Astrocyte (in vitro differentiated cells and primary cell): ENCODE results near the gene CASR. TPM values are rescaled to one million over a fixed set of nuclear protein-coding genes. Genes with fewer than 3 reads are reported as not detected.
"Not testable (repeated sequence)": the region's sequence is repeated elsewhere in the genome, so short reads cannot be mapped to it uniquely, and the experiment has no call there.

Experiments used
- DNase-seq: peaks from one replicate; pipeline ENCODE4 v3.0.0-alpha.2; 2010; ENCODE audit warnings: low read depth
- FAIRE-seq: peaks from 2 replicates; lab custom pipeline; 2011; peaks lifted over from hg19 to GRCh38; lab: Jason Lieb, UNC
- H2AFZ ChIP-seq: 2 replicates; pipeline ENCODE4 v1.6.0; 2012; ENCODE audit warnings: low read depth, low read length, inconsistent platforms
- H3K27ac ChIP-seq: 2 replicates; pipeline ENCODE4 v1.5.1; 2011; ENCODE audit warnings: low read depth, low read length, inconsistent platforms
- H3K27me3 ChIP-seq: 2 replicates; pipeline ENCODE4 v1.6.0; 2011; ENCODE audit warnings: low read length, inconsistent platforms; ENCODE audit not compliant: insufficient read depth
- H3K36me3 ChIP-seq: 2 replicates; pipeline ENCODE4 v1.5.1; 2011; ENCODE audit warnings: low read length, inconsistent platforms; ENCODE audit not compliant: insufficient read depth
- H3K4me1 ChIP-seq: 2 replicates; pipeline ENCODE4 v1.5.1; 2011; ENCODE audit warnings: low read length, inconsistent platforms; ENCODE audit not compliant: insufficient read depth
- H3K4me2 ChIP-seq: 2 replicates; pipeline ENCODE4 v1.6.0; 2012; ENCODE audit warnings: low read length, inconsistent platforms
- H3K4me3 ChIP-seq: 2 replicates; pipeline ENCODE4 v1.5.1; 2011; ENCODE audit warnings: low read depth, mild to moderate bottlenecking, low read length, inconsistent platforms; ENCODE audit not compliant: insufficient read depth
- H3K79me2 ChIP-seq: 2 replicates; pipeline ENCODE4 v1.6.0; 2012; ENCODE audit warnings: mild to moderate bottlenecking, low read length, inconsistent platforms; ENCODE audit not compliant: insufficient read depth
- H3K9ac ChIP-seq: 2 replicates; pipeline ENCODE4 v1.6.0; 2012; ENCODE audit warnings: mild to moderate bottlenecking, low read length, inconsistent platforms
- H3K9me3 ChIP-seq: 2 replicates; pipeline ENCODE4 v1.5.1; 2012; ENCODE audit warnings: low read depth, mild to moderate bottlenecking, low read length, inconsistent platforms; ENCODE audit not compliant: insufficient read depth
- H4K20me1 ChIP-seq: 2 replicates; pipeline ENCODE4 v1.6.0; 2012; ENCODE audit warnings: low read length, inconsistent platforms; ENCODE audit not compliant: insufficient read depth
- H3K27ac Mint-ChIP-seq: one replicate; pipeline ENCODE4 v1.8.0; 2021; ENCODE audit warnings: mild to moderate bottlenecking, mixed read lengths; ENCODE audit not compliant: unreplicated experiment
- H3K27me3 Mint-ChIP-seq: one replicate; pipeline ENCODE4 v1.8.0; 2021; ENCODE audit warnings: low read depth, mixed read lengths; ENCODE audit not compliant: unreplicated experiment
- H3K36me3 Mint-ChIP-seq: one replicate; pipeline ENCODE4 v1.8.0; 2021; ENCODE audit warnings: low read depth, mixed read lengths; ENCODE audit not compliant: unreplicated experiment
- H3K4me1 Mint-ChIP-seq: one replicate; pipeline ENCODE4 v1.8.0; 2021; ENCODE audit warnings: low read depth, mixed read lengths; ENCODE audit not compliant: unreplicated experiment
- H3K4me3 Mint-ChIP-seq: one replicate; pipeline ENCODE4 v1.8.0; 2021; ENCODE audit warnings: mild to moderate bottlenecking, moderate library complexity, mixed read lengths; ENCODE audit not compliant: unreplicated experiment
- H3K9me3 Mint-ChIP-seq: one replicate; pipeline ENCODE4 v1.8.0; 2021; ENCODE audit warnings: mild to moderate bottlenecking, mixed read lengths; ENCODE audit not compliant: unreplicated experiment
- CTCF ChIP-seq: IDR thresholded peaks from 2 replicates; pipeline ENCODE4 v1.5.1; 2011; ENCODE audit warnings: low read depth, mild to moderate bottlenecking, inconsistent platforms, low read length, moderate library complexity; ENCODE audit not compliant: insufficient read depth
- EZH2 ChIP-seq: IDR thresholded peaks from 2 replicates; pipeline ENCODE4 v1.6.1; 2012; ENCODE audit warnings: mild to moderate bottlenecking, low read length, inconsistent platforms; ENCODE audit not compliant: insufficient read depth
- total RNA-seq: library from RNA; stranded (reverse); gene quantifications from 2 replicates; pipeline ENCODE4 v1.2.1, GENCODE V29; 2021

CASR gene
- total RNA-seq, 1 donor from 2014 or later, result not detected

GRCh38 chr3:122151480-122151879, 32.0 kb upstream of the CASR start:
- no peaks in the 10 kb centered on the region for H3K4me1 ChIP-seq
- no peak overlapping the region for H3K27ac ChIP-seq
- H3K27me3 ChIP-seq, result no peaks in the 10 kb centered on the region
- no peak overlapping the region for H3K4me2 ChIP-seq
- no peak overlapping the region for H3K9ac ChIP-seq
- no peak for FAIRE-seq
- H3K4me3 Mint-ChIP-seq, result no peak overlapping the region
- H4K20me1 ChIP-seq, result no peaks in the 10 kb centered on the region
- H3K36me3 ChIP-seq, result no peaks in the 10 kb centered on the region
- no peak overlapping the region for H3K27ac Mint-ChIP-seq
- no peak overlapping the region for H3K4me3 ChIP-seq
- H2AFZ ChIP-seq, result no peak overlapping the region
- H3K36me3 Mint-ChIP-seq, result no peaks in the 10 kb centered on the region
- TF ChIP-seq CTCF (no peak), EZH2 (no peak)
- peaks cover 8% of the 10 kb centered on the region for H3K9me3 ChIP-seq
- H3K4me1 Mint-ChIP-seq, result peaks cover 4% of the 10 kb centered on the region
- no peaks in the 10 kb centered on the region for H3K79me2 ChIP-seq
- DNase-seq, result no peak
- H3K9me3 Mint-ChIP-seq, result peaks cover 14% of the 10 kb centered on the region
- H3K27me3 Mint-ChIP-seq, result no peaks in the 10 kb centered on the region

- not testable (repeated sequence) for FAIRE-seq, H3K36me3 Mint-ChIP-seq, H3K27ac Mint-ChIP-seq, H4K20me1 ChIP-seq, H3K4me1 Mint-ChIP-seq, H3K9ac ChIP-seq, H3K27me3 Mint-ChIP-seq, H3K27me3 ChIP-seq, H3K36me3 ChIP-seq, H3K4me1 ChIP-seq, H3K4me2 ChIP-seq, H3K4me3 ChIP-seq, H3K27ac ChIP-seq, DNase-seq, H3K9me3 ChIP-seq, H3K4me3 Mint-ChIP-seq, H3K9me3 Mint-ChIP-seq, H2AFZ ChIP-seq, H3K79me2 ChIP-seq
Measured at GRCh38 chr3:122164983-122165382, 18.5 kb upstream of the CASR start.

GRCh38 chr3:122167630-122168029, 15.8 kb upstream of the CASR start:
- TF ChIP-seq CTCF (no peak), EZH2 (no peak)
- no peaks in the 10 kb centered on the region for H3K36me3 Mint-ChIP-seq
- H3K79me2 ChIP-seq, result no peaks in the 10 kb centered on the region
- no peak overlapping the region for H3K9ac ChIP-seq
- H3K4me1 Mint-ChIP-seq, result no peaks in the 10 kb centered on the region
- H3K27me3 ChIP-seq, result no peaks in the 10 kb centered on the region
- no peaks in the 10 kb centered on the region for H3K9me3 ChIP-seq
- no peak overlapping the region for H3K4me3 ChIP-seq
- no peak for DNase-seq
- no peaks in the 10 kb centered on the region for H3K4me1 ChIP-seq
- no peak overlapping the region for H3K27ac ChIP-seq
- peaks cover 6% of the 10 kb centered on the region for H3K9me3 Mint-ChIP-seq
- no peaks in the 10 kb centered on the region for H3K27me3 Mint-ChIP-seq
- H2AFZ ChIP-seq, result no peak overlapping the region
- no peak overlapping the region for H3K4me3 Mint-ChIP-seq
- no peak overlapping the region for H3K27ac Mint-ChIP-seq
- H3K36me3 ChIP-seq, result no peaks in the 10 kb centered on the region
- no peaks in the 10 kb centered on the region for H4K20me1 ChIP-seq
- FAIRE-seq, result no peak
- H3K4me2 ChIP-seq, result no peak overlapping the region
